HL-60 (cell line): ENCODE measurements around the gene RAC2.

Experiments used
- DNase-seq, 2 experiments: peaks; one replicate each; pipeline ENCODE4 v3.0.0-alpha.2; 2010 to 2020; ENCODE audit warnings: low read depth in 1 of 2, low spot score in 1 of 2
- H3K27ac ChIP-seq: fragments of 250-450 bp; sonication (Bioruptor Pico); replicated peaks from 2 replicates; pipeline ENCODE4 v1.5.1; 2020; ENCODE audit warnings: mild to moderate bottlenecking, moderate library complexity
- H3K27me3 ChIP-seq: fragments of 250-450 bp; sonication (Bioruptor Pico); 2 replicates; pipeline ENCODE4 v1.5.1; 2021; ENCODE audit warnings: mild to moderate bottlenecking, moderate library complexity; ENCODE audit not compliant: insufficient read depth, poor library complexity, severe bottlenecking
- H3K4me3 ChIP-seq: replicated peaks from 2 replicates; pipeline ENCODE4 v1.5.1; 2011; ENCODE audit warnings: mild to moderate bottlenecking, control low read depth, low read length; ENCODE audit not compliant: insufficient read depth
- GABPA ChIP-seq: IDR thresholded peaks from 2 replicates; pipeline ENCODE4 v1.6.1; 2012; ENCODE audit warnings: low read depth
- POLR2AphosphoS5 ChIP-seq: IDR thresholded peaks from 2 replicates; pipeline ENCODE4 v1.6.1; 2012; ENCODE audit warnings: low read depth
- SPI1 ChIP-seq: IDR thresholded peaks from 2 replicates; pipeline ENCODE4 v1.6.1; 2012; ENCODE audit warnings: low read depth, mild to moderate bottlenecking, borderline replicate concordance
- TF ChIP-seq, protein P1 (sequence below): IDR thresholded peaks from one replicate; pipeline ENCODE4 v1.5.1; 2011; ENCODE audit warnings: low read length, control low read depth, inconsistent platforms; ENCODE audit not compliant: insufficient read depth
- TF ChIP-seq, protein P2 (sequence below): IDR thresholded peaks from 2 replicates; pipeline ENCODE4 v1.6.1; 2012; ENCODE audit warnings: low read depth; ENCODE audit not compliant: insufficient replicate concordance

RAC2 gene

DNA sequence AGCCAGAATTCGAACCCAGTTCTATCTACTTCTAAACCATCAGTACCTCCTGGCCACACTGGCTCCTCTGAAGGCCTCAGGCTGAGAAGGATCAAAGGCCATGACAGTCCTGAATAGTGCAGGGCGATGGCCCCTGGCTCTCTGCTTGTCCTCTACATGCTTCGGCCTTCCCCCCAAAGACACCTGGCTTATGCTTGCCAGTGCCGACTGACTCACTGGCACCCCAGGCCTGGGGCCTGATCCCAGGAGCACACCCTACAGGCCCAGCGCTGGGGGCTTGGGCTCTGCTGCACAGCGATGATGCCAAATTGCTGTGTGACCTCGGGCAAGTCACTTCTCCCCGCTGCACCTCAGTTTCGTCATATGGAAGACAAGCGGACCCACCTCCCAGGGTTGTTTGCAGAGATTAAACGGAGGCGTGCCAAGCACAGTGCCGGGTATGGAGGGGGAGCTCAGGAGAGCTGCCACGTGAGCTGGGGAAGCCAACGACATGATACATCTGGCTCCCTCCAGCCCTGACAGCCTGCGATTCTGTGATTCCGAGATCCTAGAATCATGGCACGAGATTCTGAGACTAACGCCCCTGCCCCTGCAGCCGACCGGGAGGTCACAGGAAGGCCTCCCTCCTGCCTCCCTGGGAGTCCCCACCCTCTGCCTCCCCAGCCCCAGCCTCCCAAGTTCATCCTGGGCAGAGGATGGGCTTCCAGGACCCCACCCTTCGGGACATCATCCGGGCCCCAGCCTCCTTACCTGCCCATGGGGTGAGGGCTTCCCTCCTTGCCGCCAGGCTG is 32.8 kb downstream of the RAC2 start:
- TF ChIP-seq POLR2AphosphoS5: no peak
- TF ChIP-seq, protein P1, sequence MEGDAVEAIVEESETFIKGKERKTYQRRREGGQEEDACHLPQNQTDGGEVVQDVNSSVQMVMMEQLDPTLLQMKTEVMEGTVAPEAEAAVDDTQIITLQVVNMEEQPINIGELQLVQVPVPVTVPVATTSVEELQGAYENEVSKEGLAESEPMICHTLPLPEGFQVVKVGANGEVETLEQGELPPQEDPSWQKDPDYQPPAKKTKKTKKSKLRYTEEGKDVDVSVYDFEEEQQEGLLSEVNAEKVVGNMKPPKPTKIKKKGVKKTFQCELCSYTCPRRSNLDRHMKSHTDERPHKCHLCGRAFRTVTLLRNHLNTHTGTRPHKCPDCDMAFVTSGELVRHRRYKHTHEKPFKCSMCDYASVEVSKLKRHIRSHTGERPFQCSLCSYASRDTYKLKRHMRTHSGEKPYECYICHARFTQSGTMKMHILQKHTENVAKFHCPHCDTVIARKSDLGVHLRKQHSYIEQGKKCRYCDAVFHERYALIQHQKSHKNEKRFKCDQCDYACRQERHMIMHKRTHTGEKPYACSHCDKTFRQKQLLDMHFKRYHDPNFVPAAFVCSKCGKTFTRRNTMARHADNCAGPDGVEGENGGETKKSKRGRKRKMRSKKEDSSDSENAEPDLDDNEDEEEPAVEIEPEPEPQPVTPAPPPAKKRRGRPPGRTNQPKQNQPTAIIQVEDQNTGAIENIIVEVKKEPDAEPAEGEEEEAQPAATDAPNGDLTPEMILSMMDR: no peak
- TF ChIP-seq, protein P2, sequence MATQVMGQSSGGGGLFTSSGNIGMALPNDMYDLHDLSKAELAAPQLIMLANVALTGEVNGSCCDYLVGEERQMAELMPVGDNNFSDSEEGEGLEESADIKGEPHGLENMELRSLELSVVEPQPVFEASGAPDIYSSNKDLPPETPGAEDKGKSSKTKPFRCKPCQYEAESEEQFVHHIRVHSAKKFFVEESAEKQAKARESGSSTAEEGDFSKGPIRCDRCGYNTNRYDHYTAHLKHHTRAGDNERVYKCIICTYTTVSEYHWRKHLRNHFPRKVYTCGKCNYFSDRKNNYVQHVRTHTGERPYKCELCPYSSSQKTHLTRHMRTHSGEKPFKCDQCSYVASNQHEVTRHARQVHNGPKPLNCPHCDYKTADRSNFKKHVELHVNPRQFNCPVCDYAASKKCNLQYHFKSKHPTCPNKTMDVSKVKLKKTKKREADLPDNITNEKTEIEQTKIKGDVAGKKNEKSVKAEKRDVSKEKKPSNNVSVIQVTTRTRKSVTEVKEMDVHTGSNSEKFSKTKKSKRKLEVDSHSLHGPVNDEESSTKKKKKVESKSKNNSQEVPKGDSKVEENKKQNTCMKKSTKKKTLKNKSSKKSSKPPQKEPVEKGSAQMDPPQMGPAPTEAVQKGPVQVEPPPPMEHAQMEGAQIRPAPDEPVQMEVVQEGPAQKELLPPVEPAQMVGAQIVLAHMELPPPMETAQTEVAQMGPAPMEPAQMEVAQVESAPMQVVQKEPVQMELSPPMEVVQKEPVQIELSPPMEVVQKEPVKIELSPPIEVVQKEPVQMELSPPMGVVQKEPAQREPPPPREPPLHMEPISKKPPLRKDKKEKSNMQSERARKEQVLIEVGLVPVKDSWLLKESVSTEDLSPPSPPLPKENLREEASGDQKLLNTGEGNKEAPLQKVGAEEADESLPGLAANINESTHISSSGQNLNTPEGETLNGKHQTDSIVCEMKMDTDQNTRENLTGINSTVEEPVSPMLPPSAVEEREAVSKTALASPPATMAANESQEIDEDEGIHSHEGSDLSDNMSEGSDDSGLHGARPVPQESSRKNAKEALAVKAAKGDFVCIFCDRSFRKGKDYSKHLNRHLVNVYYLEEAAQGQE: no peak
- TF ChIP-seq GABPA: no peak
- TF ChIP-seq SPI1: no peak
- Histone ChIP-seq H3K4me3 (no peak overlapping the region), H3K27me3 (no peaks in the 10 kb centered on the region), H3K27ac (no peak overlapping the region)
- no peak for DNase-seq

DNA sequence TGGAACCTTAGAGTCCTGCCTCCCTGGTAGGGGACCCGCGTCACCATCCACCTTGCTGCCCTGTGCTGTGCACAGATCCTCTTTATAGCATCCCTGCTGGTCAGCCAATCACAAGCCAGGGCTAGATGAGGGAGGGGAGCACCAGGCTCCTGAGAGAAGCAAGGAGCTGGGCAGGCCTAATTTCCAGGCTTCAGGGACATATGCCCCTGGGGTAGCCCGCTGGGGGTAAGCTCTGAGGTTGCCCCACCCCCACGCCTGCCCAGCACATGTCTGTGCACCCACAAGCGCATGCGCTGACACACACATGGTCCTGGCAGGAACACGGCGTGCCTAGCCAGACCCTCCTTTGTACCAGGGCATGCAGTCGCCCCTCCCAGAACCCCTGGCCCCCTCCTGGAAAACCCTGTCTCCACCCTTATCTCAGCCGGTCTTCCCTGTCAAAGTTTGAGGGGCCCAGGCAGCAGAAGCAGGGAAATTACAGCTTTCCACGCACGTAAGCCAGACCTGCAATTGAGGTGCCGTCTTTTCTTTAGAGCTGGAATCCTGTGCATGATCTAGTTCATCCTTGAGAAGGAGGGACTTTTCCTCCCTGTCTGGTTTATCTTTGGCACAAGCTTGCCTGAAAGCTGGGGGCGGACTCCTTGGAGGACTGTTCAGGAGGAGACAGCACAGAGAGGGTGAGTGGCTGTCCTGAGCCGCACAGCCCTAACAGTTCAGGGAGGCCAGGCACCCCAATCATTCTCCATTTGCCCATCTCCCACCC is 33.8 kb downstream of the RAC2 start:
- H3K27ac ChIP-seq: no peak overlapping the region
- no peaks in the 10 kb centered on the region for H3K27me3 ChIP-seq
- no peak for DNase-seq
- TF ChIP-seq POLR2AphosphoS5 (no peak), SPI1 (no peak), GABPA (no peak)
- TF ChIP-seq, protein P2: no peak
- TF ChIP-seq, protein P1: no peak
- H3K4me3 ChIP-seq: no peak overlapping the region

DNA sequence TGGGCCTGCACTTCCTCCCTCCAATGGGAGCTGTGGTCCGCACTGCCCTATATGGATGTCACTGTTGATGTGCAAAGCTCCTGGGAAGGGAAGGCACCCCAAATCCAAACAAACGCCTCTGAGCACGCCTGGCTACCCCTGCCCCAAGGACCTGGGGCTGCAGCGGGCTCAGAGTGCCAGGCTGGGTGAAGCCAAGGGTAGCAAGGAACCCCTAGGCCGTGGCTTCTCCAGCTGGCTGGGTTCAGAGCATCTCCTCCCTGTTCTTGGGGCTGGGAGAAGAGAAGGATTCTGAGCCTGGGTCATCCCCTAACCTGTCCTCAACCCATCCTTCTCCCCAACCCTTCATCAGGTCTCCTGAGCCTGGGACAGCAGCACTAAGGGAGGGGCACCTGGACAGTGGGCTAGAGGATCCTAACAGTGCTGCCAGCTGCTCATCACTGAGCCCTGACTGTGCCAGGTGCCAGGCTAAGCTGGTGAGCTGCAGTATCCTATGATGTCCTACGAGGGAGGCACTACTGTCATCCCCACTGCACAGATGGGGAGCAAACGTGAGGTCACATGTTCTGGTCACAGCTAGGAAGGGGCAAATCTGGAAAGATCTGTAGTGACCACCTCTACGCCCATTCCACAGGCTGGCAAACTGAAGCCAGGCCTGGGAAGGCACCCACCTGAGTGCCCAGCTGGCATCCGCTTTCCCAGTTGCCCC is 34.8 kb downstream of the RAC2 start:
- Histone ChIP-seq H3K27ac (no peak overlapping the region), H3K27me3 (no peaks in the 10 kb centered on the region), H3K4me3 (no peak overlapping the region)
- DNase-seq: no peak
- TF ChIP-seq SPI1 (no peak), GABPA (no peak), POLR2AphosphoS5 (no peak)
- TF ChIP-seq, protein P1: no peak
- TF ChIP-seq, protein P2: no peak
